ENCODE results near the gene UBE3C.

DNA sequence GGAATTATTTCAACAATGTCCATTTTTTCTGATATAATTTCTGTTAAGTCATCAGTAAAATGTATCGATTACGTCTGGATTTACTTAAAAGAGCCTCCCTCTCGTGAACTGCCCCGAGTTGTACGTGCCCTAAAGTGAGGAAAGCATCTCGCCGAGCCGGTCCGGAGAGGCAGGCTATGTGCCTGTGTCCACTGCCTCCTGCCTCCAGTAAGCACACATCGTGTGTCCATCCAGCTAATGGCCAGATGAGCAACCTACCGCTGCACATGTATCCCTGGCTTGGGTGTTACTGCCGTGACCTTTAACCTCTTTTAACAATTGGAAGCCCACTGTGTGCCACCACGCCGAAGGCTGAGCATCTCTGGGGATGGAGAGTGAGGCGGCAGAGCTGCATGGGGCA is 174.9 kb downstream of the UBE3C start:
- no peak for TF ChIP-seq CTCF (IDR thresholded peaks at IDR 0.05; ENCODE audit: insufficient read depth, low read length)
- TF ChIP-seq REST (IDR thresholded peaks at IDR 0.05; ENCODE audit: insufficient replicate concordance, low read depth): no peak
- no peak for TF ChIP-seq POLR2AphosphoS5 (IDR thresholded peaks at IDR 0.05; ENCODE audit: low read depth)
